ENCODE data around the gene C5orf22. TPM values are rescaled to one million over a fixed set of nuclear protein-coding genes. Genes with fewer than 3 reads are reported as not detected.

The C5orf22 gene
- polyA plus RNA-seq, 2 of the 4 experiments (the other 2 are of a cell fraction): 12.8 to 29.4 TPM

DNA sequence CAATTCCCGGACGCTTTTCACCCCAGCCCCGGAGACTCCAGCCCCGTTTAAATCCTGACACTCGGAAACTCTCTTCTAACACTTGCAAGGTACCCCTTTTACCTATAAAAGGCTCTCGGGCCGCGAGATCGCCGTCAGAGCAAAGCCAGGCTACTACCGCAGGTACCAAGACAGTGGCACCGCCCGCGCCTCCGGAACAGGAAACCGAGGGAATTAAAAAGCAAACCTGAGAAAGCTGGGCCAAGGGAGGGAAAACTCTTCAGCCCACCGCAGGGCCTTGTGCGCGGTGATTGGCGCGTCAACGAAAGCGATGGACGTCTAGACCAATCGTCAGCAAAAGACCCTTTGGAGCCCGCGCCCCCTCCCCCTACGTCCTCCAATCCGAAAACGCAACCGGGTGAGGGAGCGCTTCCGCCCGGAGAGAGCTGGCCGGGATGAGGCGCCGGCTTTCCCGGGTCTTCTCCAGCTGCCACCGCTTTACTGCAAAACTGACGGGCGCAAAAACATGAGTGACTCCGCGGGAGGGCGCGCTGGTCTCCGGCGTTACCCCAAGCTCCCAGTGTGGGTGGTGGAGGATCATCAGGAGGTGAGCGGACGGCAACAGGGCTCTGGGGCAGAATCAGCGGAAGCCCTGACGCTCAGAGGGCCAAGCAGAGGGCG, at the start of gene C5orf22, which contains the start of gene DROSHA (continued):
- TF ChIP-seq FOSL2 (IDR thresholded peaks at IDR 0.05) (no peak), FOSL2 (CRISPR knock-in tag; IDR thresholded peaks at IDR 0.05) (no peak), RFX5 (IDR thresholded peaks at IDR 0.05) (peak; percentile 15; the same call in 1 of the 2 replicates), CBX2 (IDR thresholded peaks at IDR 0.05; ENCODE audit: borderline replicate concordance, low read depth) (no peak), POLR2A (IDR thresholded peaks at IDR 0.05; ENCODE audit: low read length) (peak; percentile 66), HOXA7 (CRISPR knock-in tag; IDR thresholded peaks at IDR 0.05) (no peak), ZNF302 (CRISPR knock-in tag; IDR thresholded peaks at IDR 0.05) (no peak), EHF (CRISPR knock-in tag; IDR thresholded peaks at IDR 0.05) (no peak), SREBF2 (IDR thresholded peaks at IDR 0.05) (no peak), HOXB13 (CRISPR knock-in tag; IDR thresholded peaks at IDR 0.05; ENCODE audit: low read depth) (no peak), ZFP36 (IDR thresholded peaks at IDR 0.05; ENCODE audit: borderline replicate concordance, partially characterized antibody) (no peak), TFCP2L1 (CRISPR knock-in tag; IDR thresholded peaks at IDR 0.05) (no peak), KDM5A (IDR thresholded peaks at IDR 0.05) (peak; percentile 21; the same call in 1 of the 2 replicates), ESRRA (IDR thresholded peaks at IDR 0.05; ENCODE audit: borderline replicate concordance, low read length) (no peak)
- TF ChIP-seq, protein P1, sequence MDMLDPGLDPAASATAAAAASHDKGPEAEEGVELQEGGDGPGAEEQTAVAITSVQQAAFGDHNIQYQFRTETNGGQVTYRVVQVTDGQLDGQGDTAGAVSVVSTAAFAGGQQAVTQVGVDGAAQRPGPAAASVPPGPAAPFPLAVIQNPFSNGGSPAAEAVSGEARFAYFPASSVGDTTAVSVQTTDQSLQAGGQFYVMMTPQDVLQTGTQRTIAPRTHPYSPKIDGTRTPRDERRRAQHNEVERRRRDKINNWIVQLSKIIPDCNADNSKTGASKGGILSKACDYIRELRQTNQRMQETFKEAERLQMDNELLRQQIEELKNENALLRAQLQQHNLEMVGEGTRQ (IDR thresholded peaks at IDR 0.05): no peak
- TF ChIP-seq, protein P2, sequence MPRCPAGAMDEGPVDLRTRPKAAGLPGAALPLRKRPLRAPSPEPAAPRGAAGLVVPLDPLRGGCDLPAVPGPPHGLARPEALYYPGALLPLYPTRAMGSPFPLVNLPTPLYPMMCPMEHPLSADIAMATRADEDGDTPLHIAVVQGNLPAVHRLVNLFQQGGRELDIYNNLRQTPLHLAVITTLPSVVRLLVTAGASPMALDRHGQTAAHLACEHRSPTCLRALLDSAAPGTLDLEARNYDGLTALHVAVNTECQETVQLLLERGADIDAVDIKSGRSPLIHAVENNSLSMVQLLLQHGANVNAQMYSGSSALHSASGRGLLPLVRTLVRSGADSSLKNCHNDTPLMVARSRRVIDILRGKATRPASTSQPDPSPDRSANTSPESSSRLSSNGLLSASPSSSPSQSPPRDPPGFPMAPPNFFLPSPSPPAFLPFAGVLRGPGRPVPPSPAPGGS (IDR thresholded peaks at IDR 0.05): 0 out of 3 replicates have a peak, but pooled peaks have one; percentile 61
- TF ChIP-seq, protein P3, sequence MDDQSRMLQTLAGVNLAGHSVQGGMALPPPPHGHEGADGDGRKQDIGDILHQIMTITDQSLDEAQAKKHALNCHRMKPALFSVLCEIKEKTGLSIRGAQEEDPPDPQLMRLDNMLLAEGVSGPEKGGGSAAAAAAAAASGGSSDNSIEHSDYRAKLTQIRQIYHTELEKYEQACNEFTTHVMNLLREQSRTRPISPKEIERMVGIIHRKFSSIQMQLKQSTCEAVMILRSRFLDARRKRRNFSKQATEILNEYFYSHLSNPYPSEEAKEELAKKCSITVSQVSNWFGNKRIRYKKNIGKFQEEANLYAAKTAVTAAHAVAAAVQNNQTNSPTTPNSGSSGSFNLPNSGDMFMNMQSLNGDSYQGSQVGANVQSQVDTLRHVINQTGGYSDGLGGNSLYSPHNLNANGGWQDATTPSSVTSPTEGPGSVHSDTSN (IDR thresholded peaks at IDR 0.05): peak; percentile 91
- TF ChIP-seq, protein P4, sequence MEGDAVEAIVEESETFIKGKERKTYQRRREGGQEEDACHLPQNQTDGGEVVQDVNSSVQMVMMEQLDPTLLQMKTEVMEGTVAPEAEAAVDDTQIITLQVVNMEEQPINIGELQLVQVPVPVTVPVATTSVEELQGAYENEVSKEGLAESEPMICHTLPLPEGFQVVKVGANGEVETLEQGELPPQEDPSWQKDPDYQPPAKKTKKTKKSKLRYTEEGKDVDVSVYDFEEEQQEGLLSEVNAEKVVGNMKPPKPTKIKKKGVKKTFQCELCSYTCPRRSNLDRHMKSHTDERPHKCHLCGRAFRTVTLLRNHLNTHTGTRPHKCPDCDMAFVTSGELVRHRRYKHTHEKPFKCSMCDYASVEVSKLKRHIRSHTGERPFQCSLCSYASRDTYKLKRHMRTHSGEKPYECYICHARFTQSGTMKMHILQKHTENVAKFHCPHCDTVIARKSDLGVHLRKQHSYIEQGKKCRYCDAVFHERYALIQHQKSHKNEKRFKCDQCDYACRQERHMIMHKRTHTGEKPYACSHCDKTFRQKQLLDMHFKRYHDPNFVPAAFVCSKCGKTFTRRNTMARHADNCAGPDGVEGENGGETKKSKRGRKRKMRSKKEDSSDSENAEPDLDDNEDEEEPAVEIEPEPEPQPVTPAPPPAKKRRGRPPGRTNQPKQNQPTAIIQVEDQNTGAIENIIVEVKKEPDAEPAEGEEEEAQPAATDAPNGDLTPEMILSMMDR (IDR thresholded peaks at IDR 0.05): no peak

DNA sequence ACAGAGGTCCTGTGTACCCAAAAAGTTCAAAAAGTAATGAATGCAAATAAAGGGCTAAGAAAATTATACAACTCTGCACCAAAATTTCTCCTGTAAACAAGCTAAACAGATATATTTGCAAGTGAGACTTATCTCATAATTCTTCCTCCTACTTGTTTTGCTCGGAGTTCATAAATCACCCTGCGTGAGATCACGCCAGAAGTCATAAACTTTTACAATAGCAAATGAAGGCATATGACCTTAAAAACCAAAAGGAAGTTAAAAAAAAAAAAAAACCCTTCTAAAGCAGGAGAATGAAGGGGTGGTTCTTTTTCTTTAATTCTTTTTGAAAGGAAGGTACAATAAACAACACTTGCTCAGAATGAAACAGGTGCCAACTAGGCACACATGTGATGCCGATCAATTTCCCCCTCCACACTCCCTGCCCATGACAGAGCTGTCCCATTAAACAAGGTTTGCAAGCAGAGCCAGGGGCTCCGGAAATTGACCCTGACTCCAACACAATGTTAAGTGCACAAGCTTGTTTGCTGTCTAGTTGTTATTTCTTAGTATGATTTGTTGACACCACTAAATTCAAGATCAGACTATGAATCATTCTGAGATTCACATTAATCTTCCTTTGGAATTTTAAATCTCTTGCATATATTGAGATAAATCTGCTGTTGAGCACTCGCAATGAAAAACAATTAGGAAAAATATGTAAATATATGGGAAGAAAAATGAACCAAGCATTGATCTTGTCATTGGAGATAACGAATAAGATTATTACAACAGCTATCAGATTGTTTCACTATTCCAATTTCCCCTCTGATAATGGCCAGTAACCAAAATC, 46.5 kb upstream of the C5orf22 start:
- ATAC-seq: no peak
- POLR2A ChIA-PET: no interaction called here
- WGBS (ENCODE audit: missing lambda C conversion rate): 91% methylated on average over 7 of the region's 7 CpGs
- no peak for TF ChIP-seq ZNF302 (CRISPR knock-in tag; IDR thresholded peaks at IDR 0.05)
- no peak for TF ChIP-seq MYC (IDR thresholded peaks at IDR 0.05; ENCODE audit: borderline replicate concordance, low read length)
- TF ChIP-seq, protein P5, sequence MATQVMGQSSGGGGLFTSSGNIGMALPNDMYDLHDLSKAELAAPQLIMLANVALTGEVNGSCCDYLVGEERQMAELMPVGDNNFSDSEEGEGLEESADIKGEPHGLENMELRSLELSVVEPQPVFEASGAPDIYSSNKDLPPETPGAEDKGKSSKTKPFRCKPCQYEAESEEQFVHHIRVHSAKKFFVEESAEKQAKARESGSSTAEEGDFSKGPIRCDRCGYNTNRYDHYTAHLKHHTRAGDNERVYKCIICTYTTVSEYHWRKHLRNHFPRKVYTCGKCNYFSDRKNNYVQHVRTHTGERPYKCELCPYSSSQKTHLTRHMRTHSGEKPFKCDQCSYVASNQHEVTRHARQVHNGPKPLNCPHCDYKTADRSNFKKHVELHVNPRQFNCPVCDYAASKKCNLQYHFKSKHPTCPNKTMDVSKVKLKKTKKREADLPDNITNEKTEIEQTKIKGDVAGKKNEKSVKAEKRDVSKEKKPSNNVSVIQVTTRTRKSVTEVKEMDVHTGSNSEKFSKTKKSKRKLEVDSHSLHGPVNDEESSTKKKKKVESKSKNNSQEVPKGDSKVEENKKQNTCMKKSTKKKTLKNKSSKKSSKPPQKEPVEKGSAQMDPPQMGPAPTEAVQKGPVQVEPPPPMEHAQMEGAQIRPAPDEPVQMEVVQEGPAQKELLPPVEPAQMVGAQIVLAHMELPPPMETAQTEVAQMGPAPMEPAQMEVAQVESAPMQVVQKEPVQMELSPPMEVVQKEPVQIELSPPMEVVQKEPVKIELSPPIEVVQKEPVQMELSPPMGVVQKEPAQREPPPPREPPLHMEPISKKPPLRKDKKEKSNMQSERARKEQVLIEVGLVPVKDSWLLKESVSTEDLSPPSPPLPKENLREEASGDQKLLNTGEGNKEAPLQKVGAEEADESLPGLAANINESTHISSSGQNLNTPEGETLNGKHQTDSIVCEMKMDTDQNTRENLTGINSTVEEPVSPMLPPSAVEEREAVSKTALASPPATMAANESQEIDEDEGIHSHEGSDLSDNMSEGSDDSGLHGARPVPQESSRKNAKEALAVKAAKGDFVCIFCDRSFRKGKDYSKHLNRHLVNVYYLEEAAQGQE (IDR thresholded peaks at IDR 0.05): no peak
- no peak for TF ChIP-seq HOXB13 (CRISPR knock-in tag; IDR thresholded peaks at IDR 0.05; ENCODE audit: low read depth)
- no peak for TF ChIP-seq TP53 (CRISPR knock-in tag; IDR thresholded peaks at IDR 0.05)
- no peak for TF ChIP-seq HEYL (CRISPR knock-in tag; IDR thresholded peaks at IDR 0.05)
- TF ChIP-seq, protein P6, sequence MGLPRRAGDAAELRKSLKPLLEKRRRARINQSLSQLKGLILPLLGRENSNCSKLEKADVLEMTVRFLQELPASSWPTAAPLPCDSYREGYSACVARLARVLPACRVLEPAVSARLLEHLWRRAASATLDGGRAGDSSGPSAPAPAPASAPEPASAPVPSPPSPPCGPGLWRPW (IDR thresholded peaks at IDR 0.05): no peak
- TF ChIP-seq RARB (CRISPR knock-in tag; IDR thresholded peaks at IDR 0.05): no peak
- no peak for TF ChIP-seq SMC3 (IDR thresholded peaks at IDR 0.05)
- TF ChIP-seq, protein P1 (IDR thresholded peaks at IDR 0.05): no peak
- no peak for TF ChIP-seq BHLHE40 (IDR thresholded peaks at IDR 0.05; ENCODE audit: low read depth, low read length)

More for the DNA sequence above, 46.5 kb upstream of the C5orf22 start:
- H3K27ac ChIP-seq: no peak overlapping the region
- CTCF ChIA-PET: interaction anchor here (0.6 kb wide), 1 partner anchor 323 kb away, joined by 3 read pairs; no protein-coding TSS in a partner anchor
- no peaks in the 10 kb centered on the region for H3K9me3 ChIP-seq
- no peak for FAIRE-seq
- H3K4me3 ChIP-seq: no peak overlapping the region
- no peak for DNase-seq (ENCODE audit: low read depth in 1 of 2, low spot score in 1 of 2)
- no peak overlapping the region for H3K4me2 ChIP-seq
- H3K4me1 ChIP-seq: no peaks in the 10 kb centered on the region

All from A549 (cell line).